HG03175 (cell line): Measurements from ENCODE around the gene CDC42EP4.
A peak's percentile ranks its signal among the peaks of the same experiment; 100 is the strongest.

Experiments
- ATAC-seq: cut with Tn5 transposase; IDR thresholded peaks from one replicate; pipeline ENCODE4 v1.9.1; 2021; ENCODE audit warnings: mild to moderate bottlenecking, moderate library complexity; ENCODE audit not compliant: unreplicated experiment

CDC42EP4 gene, protein sequence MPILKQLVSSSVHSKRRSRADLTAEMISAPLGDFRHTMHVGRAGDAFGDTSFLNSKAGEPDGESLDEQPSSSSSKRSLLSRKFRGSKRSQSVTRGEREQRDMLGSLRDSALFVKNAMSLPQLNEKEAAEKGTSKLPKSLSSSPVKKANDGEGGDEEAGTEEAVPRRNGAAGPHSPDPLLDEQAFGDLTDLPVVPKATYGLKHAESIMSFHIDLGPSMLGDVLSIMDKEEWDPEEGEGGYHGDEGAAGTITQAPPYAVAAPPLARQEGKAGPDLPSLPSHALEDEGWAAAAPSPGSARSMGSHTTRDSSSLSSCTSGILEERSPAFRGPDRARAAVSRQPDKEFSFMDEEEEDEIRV

DNA sequence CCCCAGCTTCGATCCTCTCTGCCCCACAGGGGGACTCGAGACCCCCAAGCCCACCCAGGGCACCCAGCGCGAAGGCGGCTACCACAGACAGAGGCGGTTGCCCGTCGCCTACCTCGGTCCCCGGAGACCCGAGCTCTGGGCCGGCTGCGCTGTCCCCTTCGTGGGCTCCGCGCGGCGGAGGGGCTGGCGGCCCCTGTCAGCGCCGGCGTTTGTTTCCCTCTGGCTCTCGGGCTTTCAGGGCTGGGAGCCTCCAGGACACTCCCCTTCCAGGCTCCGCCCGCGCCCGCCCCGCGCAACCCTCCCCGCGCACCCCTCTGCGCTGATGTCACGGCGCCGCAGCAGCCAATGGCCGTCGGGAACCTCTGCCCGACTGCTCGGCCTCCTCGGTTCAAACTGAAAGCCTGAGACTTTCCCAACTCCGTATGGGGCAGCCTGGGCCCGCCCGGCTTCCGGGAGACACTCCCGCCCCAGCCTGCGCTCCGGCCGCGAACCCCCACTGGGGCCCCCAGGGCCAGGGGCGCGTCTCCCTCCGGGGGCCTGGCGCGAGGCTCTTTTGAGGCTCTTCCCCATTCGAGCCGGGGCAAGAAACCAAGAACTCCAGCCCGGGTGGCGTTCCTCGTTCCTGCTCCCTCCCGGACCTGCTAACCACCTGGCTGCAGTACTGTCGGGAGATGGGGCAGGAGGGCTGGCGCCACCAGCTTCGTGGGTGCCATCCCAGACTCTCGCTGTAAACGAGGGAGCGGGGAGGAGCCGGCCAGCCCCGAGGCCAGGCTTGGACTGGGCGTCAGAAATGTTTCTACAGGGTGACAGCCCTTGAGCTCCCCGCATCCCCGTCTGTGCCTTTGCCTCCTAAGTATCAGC lies at the start of gene CDC42EP4:
TSS of gene CDC42EP4 (minus strand) at position 221 of the 861 bp plus-strand sequence. CDS start 25,501 bp downstream, outside the sequence.
- ATAC-seq: peak; percentile 92

DNA sequence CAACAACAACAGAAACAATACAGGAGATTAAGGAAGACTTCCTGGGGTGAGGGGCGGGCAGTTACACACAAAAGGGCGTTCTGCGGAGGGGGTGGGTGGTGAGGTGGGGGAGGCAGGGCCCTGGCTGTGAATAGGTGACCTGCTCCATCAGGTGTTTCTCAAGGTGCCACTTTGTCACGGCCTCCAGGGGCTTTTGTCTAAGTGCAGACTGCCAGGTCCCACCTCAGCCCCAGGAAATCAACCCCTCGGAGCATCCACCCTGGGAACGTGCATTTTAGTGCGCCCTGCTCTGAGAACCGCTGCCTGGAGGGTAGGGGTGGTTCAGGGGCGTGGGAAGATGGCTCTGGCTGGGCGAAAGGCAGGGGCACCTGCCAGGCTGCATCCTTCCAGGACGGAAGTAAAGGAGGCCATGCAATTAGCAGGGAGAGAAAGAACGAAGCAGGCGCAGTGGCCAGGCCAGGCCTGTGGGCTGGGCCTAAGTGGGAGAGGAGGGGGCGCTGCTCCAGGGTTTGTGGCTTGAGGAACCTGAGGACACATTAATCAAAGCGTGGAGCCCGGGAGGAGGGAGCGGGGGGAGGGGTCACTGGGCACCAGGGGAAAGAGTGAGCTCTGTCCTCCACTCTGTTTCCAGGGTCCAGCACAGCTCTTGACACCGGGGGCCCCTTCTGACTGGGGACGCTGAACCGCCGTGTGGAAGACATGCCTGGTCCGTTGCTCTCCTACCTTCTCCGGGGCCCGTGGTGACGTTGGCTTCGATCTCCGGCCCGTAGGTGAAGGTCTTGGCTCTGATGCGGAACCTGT lies 49.4 kb upstream of the CDC42EP4 start:
- ATAC-seq: no peak

DNA sequence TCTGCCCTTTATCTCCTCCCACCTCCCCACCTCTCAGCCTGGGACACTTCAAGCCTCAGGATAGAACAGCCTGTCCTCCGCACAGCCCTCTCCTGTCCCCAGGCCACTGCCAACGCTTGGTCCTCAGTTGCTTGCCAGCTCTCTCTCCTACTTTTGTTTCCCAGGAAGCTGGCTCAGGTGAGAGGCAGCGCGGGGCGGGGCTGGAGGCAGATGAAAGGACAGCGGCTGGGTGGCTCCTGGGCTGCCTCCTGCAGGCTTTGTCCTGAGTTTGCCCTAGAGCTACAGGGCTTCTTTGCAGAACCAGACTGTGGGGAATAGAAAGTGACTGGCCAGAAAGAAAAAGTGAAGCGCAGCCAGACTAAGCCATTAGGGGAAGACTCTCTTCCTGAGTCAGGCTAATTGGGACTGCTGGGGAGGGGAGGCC lies 48.2 kb upstream of the CDC42EP4 start:
- ATAC-seq: no peak

DNA sequence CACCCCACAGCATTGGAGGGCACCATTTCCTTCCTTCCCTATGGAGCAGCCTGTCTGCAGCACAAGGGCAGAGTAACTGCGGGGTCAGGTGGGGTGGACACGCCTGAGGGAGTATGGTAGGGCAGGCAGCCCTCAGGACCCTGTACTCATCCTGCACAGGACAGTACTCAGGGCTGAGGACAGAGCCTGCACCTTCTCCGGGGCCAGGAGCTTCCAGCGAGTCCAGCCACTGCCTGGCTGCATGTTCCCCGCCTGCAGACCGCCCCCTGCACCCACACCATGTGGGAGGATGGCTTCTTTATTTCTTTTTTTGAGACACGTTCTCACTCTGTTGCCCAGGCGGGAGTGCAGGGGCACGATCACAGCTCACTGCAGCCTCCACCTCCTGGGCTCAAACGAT lies 47.6 kb upstream of the CDC42EP4 start:
- ATAC-seq: no peak

DNA sequence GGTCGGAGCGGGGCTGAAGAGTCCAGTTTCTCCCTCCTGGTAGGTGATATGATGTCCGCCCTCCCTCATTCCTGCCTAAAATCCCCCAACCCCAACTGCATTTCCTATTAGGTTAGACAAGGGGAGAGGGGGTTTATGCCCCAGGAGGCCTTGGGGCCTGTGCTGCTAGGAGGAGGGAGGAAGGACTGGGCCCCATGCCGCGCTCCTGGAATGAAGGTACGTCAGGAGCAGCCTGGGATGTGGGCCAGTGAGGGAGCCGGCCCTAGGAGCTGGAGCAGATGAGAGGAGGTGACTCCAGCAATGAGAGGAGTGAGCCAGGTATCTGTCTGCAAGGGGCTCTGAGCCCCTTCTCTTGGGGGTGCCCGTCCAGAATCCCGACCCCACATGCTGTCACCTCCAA lies 46.9 kb upstream of the CDC42EP4 start:
- no peak for ATAC-seq

DNA sequence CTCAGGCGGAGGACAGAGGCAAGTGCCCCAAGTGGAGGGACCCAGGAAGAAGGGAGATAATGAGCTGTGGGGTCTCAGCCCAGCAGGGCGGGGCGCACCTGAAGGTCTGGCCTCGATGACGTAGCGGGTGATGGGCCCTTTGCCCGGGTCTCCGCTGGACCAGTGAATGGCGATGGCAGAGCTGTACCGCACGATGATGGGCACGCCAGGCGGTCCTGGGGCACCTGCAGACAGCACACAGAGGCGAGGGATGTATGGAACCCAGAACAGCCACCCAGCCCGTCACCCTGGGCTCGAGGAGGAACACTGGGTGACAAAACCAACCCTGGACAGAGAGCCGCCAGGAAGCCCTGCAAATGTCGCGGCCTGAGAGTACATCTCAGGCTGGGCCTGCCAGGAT lies 46.2 kb upstream of the CDC42EP4 start:
- ATAC-seq: no peak

DNA sequence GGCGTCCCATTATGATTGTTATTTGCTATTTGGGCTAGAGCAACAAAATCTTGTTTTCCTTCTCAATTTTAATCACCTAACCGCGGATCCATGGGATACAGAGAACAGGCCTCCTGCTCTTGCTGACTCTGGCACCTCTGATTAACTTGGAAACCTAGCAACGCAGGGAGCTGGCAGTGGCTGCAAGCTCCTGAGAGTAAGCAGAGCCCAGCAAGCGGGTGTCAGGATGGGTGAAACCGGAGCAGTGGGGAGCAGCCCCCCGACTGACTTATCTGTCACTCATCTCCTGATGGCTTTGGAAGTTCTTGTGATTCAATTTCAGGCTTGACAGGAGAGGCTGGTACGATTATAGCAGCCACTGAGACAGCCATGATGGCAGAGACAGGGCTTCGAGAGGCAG lies 45.5 kb upstream of the CDC42EP4 start:
- no peak for ATAC-seq

DNA sequence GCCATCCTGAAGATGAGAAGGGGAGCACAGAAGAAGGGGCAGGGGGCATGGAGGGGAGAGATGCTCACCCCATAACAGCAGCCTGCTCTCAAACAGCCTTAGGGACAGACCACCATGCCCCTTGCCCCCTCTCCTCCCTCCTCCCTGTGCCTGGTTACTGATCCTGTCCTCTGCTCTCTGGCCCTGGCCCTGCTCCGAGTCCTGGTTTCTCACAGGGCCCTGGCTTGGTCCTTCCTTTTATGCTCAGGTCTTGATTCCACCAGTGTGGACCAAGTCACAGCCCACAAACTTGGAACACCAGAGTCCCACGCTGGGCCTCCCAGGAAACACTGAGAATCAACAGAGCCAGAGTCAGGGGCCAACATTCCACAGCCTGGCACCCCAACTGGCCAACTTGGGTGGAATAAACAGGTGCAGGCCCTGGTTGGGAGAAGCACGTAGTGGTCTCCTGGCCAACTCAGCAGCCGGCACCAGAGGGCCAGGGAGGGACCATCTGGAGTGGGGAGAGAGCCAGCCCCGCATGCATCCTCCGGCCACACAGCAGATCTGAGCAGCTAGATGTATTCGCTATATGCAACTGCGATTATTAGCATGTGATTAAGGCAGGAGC lies 44.9 kb upstream of the CDC42EP4 start:
- ATAC-seq: no peak

DNA sequence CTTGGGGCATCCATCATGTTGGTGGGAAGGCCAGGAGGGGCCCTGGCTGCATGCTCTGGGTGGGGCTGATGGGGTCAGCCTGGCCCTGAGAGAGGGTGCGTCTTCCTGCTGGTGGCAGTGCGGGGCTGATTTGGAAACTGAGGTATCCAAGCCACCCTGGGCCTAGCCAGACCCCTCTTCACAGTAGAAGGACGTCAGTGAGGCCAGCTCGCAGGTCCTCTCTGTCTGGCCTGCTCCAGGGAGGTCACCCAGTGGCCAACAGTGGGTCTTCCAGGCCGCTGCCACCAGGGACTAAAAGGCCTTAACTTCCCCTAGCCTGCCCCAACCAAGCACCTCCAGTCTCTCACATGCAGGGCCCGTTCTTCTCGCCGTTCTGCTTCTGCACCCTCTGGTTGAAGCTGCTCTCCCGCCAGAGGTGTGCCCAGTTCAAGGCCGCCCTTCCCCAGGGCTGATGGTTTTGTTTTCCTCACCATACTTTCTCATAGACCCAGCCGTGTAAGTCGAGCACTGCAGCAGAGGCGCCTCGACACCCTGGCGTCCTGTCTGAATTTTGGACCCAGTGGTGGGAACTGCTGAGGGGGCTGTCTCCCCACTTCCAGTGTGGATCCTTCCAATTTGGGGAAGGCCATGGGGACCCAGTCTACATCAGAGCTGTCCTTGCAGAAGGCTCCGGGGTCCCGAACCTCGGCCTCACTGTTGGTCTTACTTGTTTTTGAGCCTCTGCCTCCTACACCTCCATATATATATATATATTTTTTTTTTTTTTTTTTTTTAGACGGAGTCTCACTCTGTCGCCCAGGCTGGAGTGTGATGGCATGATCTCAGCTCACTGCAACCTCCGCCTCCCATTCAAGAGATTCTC lies 42.9 kb upstream of the CDC42EP4 start:
- no peak for ATAC-seq

DNA sequence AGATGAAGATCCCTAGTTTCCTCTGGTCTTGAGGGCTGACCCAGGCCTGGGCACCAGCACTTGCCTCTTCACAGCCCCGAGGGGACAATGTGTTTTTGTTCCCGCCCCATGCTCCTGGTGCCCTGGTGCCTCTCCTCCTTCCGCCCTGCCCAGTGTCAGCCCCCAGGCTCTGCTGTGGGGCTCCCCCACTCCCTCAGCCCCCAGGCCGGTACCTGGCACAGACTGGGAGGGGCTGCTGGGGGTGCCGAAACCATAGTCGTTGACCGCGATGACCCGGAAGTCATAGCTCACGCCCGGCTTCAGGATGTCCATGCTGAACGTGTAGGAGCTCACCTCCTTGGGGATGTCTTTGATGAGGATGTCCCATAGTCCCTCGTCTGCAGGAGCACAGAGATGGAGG lies 40.5 kb upstream of the CDC42EP4 start:
- no peak for ATAC-seq

DNA sequence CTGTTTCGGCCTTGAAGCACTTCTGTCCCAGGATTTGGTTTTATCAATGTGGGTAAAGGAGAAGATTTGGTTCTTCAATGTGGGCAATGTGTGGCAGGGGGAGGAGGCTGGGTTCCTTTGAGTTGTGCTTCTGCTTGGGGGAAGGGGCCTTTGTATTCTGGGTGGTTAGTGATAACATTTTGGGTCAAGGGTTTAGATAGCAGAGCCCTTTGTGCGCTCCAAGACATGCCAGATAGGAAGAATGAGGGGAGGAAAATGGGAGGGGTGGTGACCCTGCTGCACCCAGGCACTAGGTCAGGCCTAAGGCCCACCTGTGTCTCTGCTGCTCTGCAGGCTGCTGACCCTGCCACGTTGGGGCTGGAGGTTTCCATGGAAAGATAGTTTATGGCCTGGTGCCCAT lies 40.0 kb upstream of the CDC42EP4 start:
- ATAC-seq: no peak

DNA sequence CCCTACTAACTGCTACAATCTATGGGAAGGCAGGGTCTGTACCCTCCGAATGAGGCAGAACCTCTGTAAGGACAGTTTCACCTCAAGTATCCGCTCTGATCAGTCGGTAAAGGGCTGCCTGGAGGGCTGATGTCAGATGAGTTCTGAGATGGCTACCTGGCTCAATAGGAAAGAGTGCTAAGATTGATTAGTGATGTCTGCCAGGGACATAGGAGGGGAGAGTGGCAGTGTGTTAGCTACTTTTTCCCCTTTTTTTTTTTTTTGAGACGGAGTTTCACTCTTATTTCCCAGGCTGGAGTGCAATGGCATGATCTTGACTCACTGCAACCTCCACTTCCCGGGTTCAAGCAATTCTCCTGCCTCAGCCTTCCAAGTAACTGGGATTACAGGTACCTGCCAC lies 39.1 kb upstream of the CDC42EP4 start:
- ATAC-seq: no peak

DNA sequence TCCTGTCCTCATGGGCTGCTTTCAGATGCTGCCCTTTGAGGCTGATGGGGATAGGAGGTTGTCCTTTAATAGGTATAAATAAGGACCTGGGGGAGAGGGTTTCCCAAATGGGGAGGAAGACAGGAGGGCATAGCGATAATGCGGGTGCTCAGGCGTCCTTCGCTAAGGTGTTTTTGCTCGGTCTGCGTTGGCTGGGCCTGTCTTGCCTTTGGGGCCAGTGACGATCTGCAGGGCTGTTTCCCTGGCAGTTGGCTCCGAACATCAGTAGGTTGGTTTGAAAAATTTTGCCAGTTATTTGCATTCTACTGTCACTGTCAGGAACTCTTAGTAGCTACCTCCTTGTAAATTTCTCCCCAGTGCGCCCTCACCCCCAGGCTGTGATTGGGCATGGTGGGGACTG lies 37.8 kb upstream of the CDC42EP4 start:
- no peak for ATAC-seq

DNA sequence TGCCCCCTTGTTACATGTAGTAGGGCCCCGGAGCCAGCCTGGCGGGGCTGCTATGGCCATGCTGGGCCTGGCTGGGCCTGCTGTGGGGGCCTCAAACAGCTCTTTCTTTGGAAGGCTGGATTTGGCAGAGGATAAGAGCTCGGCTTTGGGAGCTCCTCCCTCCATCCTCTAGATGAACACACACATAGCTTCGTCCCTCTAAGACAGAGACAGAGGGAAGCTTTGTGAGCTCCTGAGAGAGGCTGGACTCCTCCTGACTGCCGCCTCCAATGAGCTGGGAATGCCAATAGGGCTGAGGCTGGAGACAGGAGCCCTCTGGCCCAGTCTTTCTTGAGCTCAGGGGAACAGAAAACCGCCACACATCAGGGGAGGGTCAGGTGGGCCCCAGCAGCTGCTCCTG lies 37.3 kb upstream of the CDC42EP4 start:
- ATAC-seq: no peak

DNA sequence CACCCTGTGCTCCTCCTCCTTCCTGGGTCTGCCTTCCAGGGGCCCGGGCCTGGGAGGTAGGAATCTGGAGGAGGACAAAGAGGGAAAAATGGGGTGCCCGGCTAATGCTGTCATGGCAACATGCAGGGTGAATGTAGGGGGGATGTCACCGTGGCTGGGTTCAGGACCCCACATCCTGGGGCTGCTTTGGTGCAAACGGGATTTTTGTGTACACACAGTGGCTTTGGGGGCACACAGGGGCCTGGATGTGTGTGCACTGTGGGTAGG lies 37.0 kb upstream of the CDC42EP4 start:
- no peak for ATAC-seq

DNA sequence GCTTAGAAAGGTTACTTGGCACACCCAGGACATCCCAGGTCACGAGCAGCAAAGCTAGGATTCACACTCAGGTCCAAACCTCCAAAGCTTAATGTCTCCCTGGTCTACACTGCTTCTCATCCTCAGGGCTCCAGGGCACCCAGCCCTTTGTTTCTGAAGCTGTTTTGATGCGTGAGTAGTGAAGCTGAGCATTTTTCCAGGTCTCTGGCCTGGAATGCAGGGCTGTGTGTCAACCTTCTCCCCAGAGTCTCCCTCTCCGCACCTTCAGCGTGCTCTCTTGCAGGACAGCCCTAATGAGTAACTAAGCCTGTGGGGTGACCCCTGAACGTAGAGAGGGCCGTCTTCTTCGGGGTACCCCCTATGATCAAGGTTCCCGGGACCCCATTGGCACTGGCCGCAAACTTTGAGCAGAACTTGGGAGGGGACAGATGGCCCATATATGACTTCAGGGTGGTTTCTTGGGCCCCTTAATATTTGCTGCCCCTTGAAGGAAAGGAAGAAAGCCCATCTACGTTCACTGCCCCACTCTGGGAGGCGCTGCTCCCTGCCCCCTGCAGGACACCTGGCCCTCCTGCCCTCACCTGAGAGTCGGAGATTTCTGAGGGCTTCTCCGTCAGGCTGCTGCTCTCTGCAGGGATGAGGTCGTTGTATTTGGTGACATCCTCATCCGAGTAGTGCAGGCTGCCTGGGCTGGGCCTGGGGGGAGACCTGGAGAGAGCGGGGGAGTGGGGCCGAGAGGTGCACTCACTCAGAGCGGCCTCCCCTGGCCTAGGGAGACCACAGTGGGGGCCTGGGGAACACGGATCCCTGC lies 36.4 kb upstream of the CDC42EP4 start:
- no peak for ATAC-seq

DNA sequence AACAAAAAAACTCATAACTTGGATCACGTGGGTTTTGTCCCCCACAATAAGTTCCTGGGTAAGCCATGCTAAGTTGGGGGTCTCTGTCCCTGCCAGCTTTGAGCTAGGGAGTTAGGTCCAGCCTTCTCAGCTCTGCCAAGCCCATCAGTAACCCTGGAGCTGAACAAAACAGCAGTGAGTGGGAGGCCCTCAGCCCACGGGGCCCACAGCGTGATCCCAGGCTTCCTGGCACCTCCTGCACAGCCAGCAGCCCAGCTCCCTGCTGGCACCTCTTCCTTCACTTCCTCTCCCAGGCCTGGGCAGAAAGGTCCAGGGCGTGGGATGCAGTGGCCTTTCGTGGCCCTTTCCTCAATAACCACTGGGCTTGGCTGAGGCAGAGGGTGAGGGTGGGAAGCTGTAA lies 35.5 kb upstream of the CDC42EP4 start:
- ATAC-seq: no peak

DNA sequence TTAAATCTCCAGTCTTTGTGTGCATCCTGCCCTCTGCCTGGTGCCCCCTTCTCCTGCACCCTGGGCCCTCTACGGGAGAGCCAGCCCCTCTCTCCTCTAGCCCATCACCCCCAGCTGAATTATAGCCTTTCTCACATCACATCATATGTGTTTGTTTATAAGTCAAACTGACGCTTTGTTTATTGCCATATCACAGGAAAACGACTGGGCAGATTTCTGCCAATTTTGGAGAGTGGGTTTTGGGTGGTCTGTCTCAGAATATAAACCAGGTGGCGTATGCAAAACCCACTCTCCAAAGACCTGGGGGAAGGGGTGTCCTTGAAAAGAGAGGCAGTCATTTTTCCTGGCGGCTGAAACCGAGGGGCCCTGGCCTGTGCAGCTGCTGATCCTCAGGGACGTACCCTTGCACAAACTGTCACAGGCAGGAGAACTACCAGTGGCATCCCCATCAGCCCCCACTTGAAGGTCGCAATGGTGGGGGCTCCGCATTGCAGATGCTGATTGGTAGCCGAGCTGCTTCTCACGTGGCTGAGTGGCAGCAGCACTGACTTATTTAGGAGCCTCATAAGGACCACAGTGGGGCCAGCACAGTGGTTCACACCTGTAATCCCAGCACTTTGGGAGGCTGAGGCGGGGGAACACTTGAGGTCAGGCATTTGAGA lies 34.8 kb upstream of the CDC42EP4 start:
- ATAC-seq: no peak
